Breast epithelium (tissue), 4 donors: ENCODE measurements around the gene LIPK. TPM values are rescaled to one million over a fixed set of nuclear protein-coding genes. Genes with fewer than 3 reads are reported as not detected.

Source experiments
- DNase-seq, 2 donors: peaks; one replicate each; pipeline ENCODE4 v3.0.0-alpha.2; 2019; ENCODE audit warnings: low spot score in 2 of 2
- H3K27ac ChIP-seq, 2 donors: fragments of 200-600 bp; sonication (generic) in 1 of 2; one replicate each; pipeline ENCODE4 v1.5.1; 2016 to 2019; ENCODE audit warnings: mild to moderate bottlenecking in 1 of 2
- H3K27me3 ChIP-seq, 2 donors: fragments of 200-600 bp; sonication (generic) in 1 of 2; one replicate each; pipeline versions ENCODE4 v1.5.1 to v1.6.0; 2017 to 2019; ENCODE audit warnings: control low read depth in 1 of 2, mild to moderate bottlenecking in 1 of 2
- H3K36me3 ChIP-seq: fragments of 200-600 bp; one replicate; pipeline ENCODE4 v1.5.1; 2019
- H3K4me1 ChIP-seq, 2 donors: fragments of 200-600 bp; sonication (generic); one replicate each; pipeline ENCODE4 v1.5.1; 2016 to 2019; ENCODE audit warnings: control low read depth in 1 of 2
- H3K4me3 ChIP-seq, 3 donors: fragments of 200-600 bp; sonication (generic); 1 replicate in 2 of 3; 2 replicates in 1 of 3; pipeline ENCODE4 v1.5.1; 2016 to 2019; ENCODE audit warnings: mild to moderate bottlenecking in 3 of 3, moderate library complexity in 2 of 3
- H3K9me3 ChIP-seq, 2 donors: fragments of 200-600 bp; sonication (generic) in 1 of 2; one replicate each; pipeline ENCODE4 v1.5.1; 2016 to 2019; ENCODE audit warnings: control low read depth in 1 of 2
- POLR2A ChIP-seq: fragments of 450-650 bp; IDR thresholded peaks from one replicate; pipeline ENCODE4 v1.6.1; 2016; ENCODE audit warnings: antibody characterized with exemption, mild to moderate bottlenecking, moderate library complexity
- POLR2AphosphoS5 ChIP-seq, 3 donors: sonication (generic); formaldehyde crosslinking; IDR thresholded peaks; one replicate each; pipeline ENCODE4 v1.6.1; 2017; ENCODE audit warnings: antibody characterized with exemption in 3 of 3
- intact Hi-C: fragments of 100-400 bp; cut with DNase I; formaldehyde crosslinking; loops from one replicate; pipeline ENCODE4 v1.15.1; 2023; ENCODE audit warnings: low total_unique reads
- total RNA-seq, 3 donors: library from RNA; depleted of rRNA; stranded (reverse); fragments of >200 nt; gene quantifications; one replicate each; pipeline ENCODE4 v1.1.0, GENCODE V29; 2016
- TF ChIP-seq, protein P1 (sequence below), 3 donors: fragments of 450-650 bp; IDR thresholded peaks; one replicate each; pipeline ENCODE4 v1.5.1; 2016 to 2017; ENCODE audit warnings: antibody characterized with exemption in 3 of 3, mild to moderate bottlenecking in 3 of 3, moderate library complexity in 3 of 3

LIPK gene
- total RNA-seq, 3 donors from 2014 or later: 0.66 to 3.2 TPM; not detected in 1

DNA sequence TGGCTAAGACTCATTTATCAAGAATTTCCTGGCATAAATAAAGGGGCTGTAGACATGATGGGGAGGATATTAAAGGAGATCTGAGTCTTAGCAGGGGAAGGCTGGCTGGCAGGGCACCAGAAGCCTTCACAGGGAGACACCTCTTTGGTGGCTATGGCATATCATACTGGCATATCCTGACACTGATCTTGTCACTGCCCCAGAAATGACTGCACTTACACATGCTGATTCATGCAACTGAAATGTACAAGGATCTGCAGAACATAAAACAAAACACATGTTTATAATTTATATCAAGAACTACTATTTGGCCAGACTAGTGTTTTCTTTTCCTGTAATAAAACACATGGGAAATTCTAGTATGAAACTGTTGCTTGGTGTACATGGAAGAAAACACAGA is 48.2 kb downstream of the LIPK start:
- Histone ChIP-seq H3K36me3 (no peaks in the 10 kb centered on the region), H3K4me1 (no peaks in the 10 kb centered on the region), H3K27ac (no peak overlapping the region), H3K27me3 (no peaks in the 10 kb centered on the region), H3K9me3 (peaks cover under 1 to 3% of the 10 kb centered on the region in 2 donors), H3K4me3 (no peak overlapping the region)
- no peak for DNase-seq
- TF ChIP-seq POLR2AphosphoS5 (IDR thresholded peaks at IDR 0.05) (no peak), POLR2A (no peak)
- TF ChIP-seq, protein P1, sequence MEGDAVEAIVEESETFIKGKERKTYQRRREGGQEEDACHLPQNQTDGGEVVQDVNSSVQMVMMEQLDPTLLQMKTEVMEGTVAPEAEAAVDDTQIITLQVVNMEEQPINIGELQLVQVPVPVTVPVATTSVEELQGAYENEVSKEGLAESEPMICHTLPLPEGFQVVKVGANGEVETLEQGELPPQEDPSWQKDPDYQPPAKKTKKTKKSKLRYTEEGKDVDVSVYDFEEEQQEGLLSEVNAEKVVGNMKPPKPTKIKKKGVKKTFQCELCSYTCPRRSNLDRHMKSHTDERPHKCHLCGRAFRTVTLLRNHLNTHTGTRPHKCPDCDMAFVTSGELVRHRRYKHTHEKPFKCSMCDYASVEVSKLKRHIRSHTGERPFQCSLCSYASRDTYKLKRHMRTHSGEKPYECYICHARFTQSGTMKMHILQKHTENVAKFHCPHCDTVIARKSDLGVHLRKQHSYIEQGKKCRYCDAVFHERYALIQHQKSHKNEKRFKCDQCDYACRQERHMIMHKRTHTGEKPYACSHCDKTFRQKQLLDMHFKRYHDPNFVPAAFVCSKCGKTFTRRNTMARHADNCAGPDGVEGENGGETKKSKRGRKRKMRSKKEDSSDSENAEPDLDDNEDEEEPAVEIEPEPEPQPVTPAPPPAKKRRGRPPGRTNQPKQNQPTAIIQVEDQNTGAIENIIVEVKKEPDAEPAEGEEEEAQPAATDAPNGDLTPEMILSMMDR (IDR thresholded peaks at IDR 0.05): no peak
- intact Hi-C loops: no loop called here

DNA sequence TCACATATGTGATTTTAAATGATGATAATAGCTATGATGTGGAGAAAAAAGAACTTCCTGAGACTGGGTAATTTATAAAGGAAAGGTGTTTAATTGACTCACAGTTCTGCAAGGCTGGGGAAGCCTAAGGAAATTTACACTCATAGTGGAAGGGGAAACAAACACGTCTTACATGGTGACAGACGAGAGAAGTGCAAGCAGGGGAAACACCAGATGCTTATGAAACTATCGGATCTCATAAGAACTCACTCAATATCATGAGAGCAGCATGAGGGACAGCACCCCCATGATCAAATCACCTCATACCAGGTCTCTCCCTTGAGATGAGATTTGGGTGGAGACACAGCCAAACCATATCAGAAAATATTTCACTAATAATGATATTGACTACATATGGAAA is 49.7 kb downstream of the LIPK start:
- H3K27me3 ChIP-seq: no peaks in the 10 kb centered on the region
- no peak overlapping the region for H3K27ac ChIP-seq
- H3K4me1 ChIP-seq: no peaks in the 10 kb centered on the region
- no peak for DNase-seq
- H3K36me3 ChIP-seq: no peaks in the 10 kb centered on the region
- no peak overlapping the region for H3K4me3 ChIP-seq
- no peaks in the 10 kb centered on the region for H3K9me3 ChIP-seq
- TF ChIP-seq POLR2AphosphoS5 (IDR thresholded peaks at IDR 0.05) (no peak), POLR2A (no peak)
- TF ChIP-seq, protein P1 (IDR thresholded peaks at IDR 0.05): no peak
- intact Hi-C loops: no loop called here

DNA sequence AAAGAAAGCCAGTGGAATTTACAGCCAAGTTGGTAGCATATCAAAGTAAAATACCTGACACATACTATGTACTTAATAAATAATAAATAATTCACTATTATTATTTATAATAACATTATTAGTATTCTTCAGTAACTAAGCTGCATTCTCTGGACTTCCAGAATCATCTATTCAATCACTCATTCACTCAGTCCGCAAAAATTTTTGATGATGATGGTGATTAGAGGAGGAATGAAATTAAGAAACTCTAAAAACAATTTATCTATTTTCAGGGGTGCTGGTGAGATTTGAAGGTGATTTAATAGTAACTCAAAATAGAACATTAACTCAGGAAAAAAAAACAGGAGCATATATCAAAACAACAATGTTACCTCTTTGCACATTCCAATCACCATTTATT is 50.6 kb downstream of the LIPK start:
- Histone ChIP-seq H3K36me3 (no peaks in the 10 kb centered on the region), H3K4me1 (no peaks in the 10 kb centered on the region), H3K9me3 (no peaks in the 10 kb centered on the region), H3K27ac (no peak overlapping the region), H3K4me3 (no peak overlapping the region), H3K27me3 (no peaks in the 10 kb centered on the region)
- DNase-seq: no peak
- TF ChIP-seq POLR2AphosphoS5 (IDR thresholded peaks at IDR 0.05): no peak
- TF ChIP-seq, protein P1 (IDR thresholded peaks at IDR 0.05): no peak
- TF ChIP-seq POLR2A: no peak
- intact Hi-C loops: no loop called here

DNA sequence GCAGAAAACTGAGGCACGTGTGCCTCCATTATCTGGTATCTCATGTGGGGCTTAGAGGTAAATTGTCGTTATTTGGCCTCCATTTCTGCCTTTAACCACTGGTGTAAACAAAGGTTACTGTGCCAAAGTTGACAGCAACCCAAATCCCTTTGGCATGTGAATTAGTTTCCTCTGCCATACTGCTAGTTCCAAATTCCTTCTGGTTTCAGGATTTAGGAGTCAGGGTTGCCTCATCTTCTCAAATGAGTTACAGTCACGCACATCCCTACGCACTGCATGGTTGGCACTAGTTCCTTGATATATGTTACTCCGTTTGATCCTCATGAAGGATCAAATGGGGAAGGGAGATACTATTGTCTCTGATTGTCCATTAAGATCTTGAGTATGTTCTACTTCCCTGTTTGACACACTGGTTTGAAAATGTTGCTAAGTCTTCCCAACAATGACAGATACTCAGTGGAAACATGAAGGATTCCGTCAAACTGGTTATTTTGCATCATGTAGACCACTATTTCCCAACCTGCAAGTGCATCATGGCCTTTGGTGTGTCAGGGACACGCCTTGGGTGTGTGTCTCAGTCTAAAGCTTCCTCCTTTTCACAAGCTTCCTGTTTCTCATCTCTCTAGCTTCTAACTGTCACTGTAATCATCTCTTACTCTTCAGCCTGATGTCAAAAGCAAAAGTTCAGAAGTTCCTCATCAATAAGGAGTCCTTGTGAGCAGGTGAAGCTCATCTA is 53.5 kb downstream of the LIPK start, which contains the start of gene LIPN:
LIPN (plus strand) TSS at position 655 of the 736 bp plus-strand sequence. CDS start 1,386 bp downstream, outside the sequence.
- Histone ChIP-seq H3K9me3 (no peaks in the 10 kb centered on the region), H3K4me1 (no peaks in the 10 kb centered on the region), H3K4me3 (no peak within 1 kb of the TSS), H3K27ac (no peak within 1 kb of the TSS), H3K27me3 (no peaks in the 10 kb centered on the region), H3K36me3 (no peaks in the 10 kb centered on the region)
- DNase-seq: no peak
- no peak for TF ChIP-seq POLR2A
- TF ChIP-seq, protein P1 (IDR thresholded peaks at IDR 0.05): no peak
- intact Hi-C loops: no loop called here

DNA sequence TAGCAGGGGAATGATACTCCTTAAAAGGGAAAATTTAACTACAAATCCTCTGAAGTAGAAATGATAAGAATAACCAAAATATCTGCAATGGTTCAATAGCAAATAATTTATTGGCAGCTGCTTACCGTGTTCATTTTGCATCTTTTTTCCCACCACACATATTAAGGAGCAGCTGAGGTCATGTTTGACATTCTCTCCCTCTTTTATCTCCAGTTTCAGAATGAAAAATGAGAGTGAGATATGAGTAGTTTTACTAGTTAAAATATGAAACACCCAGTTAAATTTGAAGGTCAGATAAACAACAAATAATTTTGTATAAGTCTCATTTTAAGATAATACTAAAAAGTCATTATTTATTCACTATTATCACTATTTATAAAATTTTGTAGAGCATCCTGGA is 56.9 kb downstream of the LIPK start:
- TF ChIP-seq POLR2A: no peak
- TF ChIP-seq, protein P1 (IDR thresholded peaks at IDR 0.05): no peak
- TF ChIP-seq POLR2AphosphoS5 (IDR thresholded peaks at IDR 0.05): no peak
- no peaks in the 10 kb centered on the region for H3K9me3 ChIP-seq
- intact Hi-C loops: no loop called here
- H3K4me1 ChIP-seq: no peaks in the 10 kb centered on the region
- no peak for DNase-seq
- H3K36me3 ChIP-seq: no peaks in the 10 kb centered on the region
- H3K27ac ChIP-seq: no peak overlapping the region
- no peaks in the 10 kb centered on the region for H3K27me3 ChIP-seq
- H3K4me3 ChIP-seq: no peak overlapping the region
